ENCODE data around the gene ANP32B.
A peak's percentile ranks its signal among the peaks of the same experiment; 100 is the strongest.

The ANP32B gene

DNA sequence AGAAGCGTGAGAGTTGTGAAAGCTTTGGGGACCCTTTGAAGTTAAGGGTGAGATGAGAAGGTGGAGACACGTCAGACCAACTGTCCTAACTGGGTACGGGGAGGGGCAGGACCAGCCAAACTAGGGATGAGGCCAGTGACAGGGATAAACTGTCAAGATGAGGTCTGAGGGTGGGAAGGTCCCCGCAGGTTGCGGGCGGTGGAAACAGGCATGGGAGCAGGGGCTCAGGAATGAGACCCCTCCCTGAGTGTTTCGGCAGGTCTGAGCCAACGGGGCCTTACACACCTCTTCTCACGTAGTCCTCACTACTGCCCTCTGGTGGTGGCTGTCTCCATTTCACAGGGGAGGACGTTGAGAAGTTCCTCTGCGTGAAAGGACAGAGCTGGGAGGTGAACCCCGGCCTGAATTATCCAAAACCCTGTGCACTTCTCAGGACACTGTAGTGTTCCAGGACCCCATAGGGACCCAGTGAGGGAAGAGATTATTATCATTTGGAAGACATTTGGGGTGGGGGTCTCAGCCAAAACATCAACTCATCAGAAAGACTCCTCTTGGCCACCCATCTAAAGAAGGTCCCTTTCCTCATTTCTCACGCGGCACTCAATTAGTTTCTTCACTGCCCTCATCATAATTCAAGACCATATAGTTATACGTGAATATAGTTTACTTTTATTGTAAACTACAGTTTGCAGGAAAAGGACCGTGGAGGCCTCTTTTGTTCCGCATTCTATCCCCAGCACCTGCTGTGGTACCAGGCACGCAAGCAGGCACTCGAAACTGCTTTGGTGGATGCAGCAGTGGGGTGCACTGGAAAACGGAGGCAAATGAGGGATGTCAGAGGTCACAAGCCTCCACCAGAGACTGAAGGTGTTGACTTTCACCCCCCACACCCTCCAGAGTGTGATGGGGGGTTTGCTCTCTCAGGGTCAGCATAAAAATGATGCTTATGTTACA, 51.7 kb downstream of the ANP32B start:
- DNase-seq = peak; percentile 40 to 55

DNA sequence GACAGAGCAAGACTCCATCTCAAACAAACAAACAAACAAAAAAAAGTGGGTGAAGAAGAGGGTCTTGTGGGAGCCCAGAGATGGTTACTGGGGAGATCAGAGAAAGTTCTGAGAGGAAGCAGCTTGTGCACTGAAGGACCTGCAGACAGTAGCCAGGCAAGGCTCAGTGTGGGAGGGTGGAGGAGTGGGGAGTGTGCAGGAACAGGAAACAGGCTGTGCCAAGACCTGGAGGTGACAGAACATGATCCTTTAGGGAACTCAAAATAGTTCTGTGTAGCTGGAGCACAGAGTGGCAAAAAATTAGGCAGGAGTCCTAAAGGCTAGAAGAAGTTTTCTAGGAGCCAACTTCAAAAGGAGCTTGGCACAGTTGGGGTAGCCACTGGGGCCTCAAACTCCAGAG, 54.2 kb downstream of the ANP32B start:
- DNase-seq = peak in 1 of 2 experiments; percentile 57

DNA sequence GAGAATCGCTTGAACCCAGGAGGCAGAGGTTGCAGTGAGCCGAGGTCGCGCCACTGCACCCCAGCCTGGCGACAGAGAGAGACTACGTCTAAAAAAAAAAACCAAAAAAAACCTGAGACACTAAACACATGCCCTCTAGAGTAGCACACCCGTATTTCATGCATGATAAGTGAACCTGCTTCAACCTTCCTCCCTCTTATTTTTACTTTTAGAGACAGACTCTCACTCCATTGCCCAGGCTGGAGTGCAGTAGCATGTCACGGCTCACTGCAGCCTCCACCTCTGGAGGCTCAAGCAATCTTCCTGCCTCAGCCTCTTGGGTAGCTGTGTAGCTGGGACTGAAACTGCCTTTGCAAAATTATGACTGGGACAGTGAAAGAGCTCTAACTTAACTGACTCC, 55.8 kb downstream of the ANP32B start:
- DNase-seq = no peak

DNA sequence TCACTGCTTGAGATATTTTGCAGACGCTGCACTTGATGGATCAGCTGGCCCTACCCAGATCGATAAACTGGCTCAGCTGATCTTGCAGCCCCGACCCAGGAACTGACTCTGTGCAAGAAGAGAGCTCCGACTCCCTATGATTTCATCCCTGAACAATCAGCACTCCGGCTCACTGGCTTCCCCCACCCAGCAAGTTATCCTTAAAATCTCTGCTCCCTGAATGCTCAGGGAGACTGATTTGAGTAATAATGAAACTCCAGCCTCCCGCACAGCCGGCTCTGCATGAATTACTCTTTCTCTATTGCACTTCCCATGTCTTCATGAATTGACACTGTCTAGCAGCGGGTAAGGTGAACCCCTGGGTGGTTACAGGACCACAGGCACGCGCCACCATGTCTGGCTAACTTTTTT, 56.5 kb downstream of the ANP32B start:
- no peak for DNase-seq

DNA sequence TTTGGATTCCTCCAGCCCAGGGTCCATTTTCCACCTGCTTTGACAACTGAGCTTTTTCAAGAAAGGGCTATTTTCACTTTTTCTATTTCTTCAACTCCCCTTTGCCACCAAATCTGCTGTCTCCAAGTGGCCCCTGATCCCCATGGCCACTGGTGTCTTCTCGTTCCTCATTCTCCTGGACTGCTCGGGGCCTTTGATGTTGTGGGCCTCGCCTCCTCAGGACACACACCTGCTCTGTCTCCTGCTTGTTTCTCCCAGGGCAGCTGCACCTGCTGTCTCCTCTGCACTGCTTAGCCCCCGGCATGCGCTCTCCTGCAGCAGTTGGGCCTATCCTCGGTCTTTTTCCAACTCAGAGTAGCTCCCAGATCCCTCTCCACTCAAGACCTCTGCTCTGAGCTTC, 57.1 kb downstream of the ANP32B start:
- no peak for DNase-seq

DNA sequence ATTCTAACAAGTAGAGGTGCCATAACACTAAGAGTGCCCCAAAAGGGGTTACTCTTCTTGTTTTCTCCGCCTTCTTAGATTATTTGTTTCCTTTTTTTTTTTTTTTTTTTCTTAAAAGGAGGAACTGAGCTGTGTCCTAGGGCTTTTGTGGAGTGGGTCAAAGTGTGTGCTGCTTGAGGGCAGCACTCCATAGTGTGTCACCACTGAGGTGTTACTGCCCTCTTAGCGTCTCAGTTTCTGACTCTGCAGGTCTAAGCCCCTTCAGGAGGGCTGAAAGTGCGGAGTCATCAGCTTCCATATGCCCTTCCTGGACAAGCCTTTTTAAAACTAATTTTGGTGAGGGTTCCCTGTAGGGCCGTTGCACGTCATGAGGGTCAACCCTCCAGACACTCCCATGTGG, 60.8 kb downstream of the ANP32B start:
- DNase-seq = no peak

DNA sequence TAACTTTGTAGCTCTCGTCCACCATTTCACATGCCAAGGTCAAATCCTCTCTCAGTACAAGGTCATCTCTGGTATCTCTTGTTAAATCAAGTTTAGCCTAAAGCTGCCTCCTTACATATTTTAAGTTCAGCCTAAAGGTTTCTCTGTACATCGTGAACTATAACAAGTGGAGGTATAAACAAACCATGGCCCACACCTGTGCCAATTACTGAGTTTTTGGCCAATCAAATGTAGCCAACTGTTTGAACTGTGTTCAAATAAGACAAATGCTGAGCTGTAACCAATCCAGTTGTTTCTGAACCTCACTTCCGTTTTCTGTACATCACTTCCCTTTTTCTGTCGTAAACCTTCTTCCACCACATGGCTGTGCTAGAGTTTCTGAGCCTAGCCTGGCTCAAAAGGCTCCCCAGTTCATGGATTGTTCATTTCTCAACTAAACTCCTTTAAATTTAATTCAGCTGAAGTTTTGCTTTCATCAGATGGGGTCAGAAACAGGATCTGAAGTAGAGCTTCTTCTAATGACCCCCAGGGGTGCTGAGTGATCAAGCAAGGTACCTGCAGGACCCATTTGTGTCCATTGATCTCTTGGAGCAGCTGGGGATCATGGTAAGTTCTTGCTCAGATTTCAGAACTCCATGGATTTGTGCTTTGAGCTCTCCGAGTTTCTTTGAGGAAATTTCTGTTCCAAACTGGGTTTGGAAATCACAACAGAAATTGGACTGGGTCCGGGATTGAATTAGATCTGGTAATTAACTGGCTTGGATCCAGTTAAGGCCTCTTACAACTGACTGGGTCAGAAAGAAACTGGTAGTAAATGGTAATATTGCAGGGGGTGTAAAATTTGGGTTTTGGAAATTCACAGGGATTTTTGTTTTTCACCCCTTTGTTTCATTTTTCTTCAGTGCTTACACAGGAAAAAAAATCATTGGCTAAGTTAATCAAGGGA, 62.4 kb downstream of the ANP32B start:
- DNase-seq = no peak

DNA sequence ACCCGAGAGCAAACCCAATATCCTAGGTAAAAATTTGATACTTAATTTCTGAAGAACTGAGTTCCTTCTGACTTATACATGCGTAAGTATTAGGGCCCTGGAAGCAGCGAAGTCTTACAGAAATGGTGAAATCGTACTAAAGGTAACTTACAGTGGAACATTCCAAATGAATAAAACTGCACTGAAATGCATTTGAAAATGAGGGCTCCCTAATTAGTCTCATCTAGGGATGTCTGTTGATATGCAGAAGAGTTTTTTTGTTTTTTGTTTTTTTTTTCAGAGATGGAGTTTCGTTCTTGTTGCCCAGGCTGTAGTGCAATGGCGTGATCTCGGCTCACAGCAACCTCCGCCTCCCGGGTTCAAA, 63.0 kb downstream of the ANP32B start:
- DNase-seq = no peak

DNA sequence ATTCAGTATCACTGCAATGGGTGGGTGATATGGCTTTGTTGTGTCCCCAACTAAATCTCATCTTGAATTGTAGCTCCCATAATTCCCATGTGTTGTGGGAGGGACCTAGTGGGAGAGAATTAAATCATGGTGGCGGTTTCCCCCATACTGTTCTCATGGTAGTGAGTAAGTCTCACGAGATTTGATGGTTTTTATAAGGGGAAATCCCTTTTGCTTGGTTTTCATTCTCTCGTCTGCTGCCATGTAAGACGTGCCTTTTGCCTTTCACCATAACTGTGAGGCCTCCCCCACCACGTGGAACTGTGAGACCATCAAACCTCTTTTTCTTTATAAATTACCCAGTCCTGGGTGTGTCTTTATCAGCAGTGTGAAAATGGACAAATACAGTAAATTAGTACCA, 63.9 kb downstream of the ANP32B start:
- DNase-seq = no peak

DNA sequence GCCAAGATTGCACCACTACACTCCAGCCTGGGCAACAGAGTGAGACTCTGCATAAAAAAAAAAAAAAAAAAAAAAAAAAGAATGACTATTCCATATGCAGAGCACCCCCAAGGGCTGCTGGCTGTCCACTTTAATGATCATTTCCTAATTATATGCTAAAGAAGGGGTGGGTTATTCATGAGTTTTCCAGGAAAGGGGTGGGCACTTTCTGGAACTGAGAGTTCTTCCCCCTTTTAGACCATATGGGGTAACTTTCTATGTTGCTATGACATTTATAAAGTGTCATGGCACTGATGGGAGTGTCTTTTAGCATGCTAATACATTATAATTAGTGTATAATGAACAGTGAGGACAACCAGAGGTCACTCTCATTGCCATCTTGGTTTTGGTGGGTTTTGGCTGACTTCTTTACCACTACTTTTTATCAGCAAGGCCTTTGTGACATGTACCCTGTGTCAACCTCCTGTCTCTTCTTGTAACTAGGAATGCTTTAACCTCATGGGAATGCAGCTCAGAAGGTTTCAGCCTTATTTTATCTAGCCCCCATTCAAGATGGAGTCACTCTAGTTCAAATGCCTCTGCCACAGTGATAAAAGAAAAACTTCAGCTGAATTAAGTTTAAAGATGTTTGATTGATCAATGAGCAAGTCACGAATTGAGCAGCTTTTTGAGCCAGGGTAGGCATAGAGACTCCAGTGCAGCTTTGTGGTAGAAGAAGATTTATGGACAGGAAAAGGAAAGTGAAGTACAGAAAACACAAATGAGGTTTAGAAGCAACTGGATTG, 66.3 kb downstream of the ANP32B start:
- no peak for DNase-seq

DNA sequence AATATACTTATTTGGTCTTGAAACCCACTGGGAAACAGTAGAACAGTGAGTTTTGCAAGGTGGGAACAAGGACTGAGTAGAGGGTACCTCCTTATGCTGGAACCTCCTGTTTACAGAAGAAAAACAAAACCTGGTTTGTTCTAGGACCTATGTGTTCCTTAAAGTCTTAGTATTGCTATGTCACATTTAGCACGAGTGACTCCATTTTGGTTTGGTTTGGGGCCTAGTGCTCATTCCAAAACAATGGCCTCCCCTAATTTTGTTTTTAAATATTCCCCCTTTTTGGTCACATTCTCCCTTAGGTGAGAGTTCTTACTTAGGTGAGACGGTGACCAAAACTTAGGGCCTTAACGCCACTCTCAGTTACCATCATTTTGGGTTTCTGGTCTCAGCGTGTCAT, 67.2 kb downstream of the ANP32B start:
- no peak for DNase-seq

DNA sequence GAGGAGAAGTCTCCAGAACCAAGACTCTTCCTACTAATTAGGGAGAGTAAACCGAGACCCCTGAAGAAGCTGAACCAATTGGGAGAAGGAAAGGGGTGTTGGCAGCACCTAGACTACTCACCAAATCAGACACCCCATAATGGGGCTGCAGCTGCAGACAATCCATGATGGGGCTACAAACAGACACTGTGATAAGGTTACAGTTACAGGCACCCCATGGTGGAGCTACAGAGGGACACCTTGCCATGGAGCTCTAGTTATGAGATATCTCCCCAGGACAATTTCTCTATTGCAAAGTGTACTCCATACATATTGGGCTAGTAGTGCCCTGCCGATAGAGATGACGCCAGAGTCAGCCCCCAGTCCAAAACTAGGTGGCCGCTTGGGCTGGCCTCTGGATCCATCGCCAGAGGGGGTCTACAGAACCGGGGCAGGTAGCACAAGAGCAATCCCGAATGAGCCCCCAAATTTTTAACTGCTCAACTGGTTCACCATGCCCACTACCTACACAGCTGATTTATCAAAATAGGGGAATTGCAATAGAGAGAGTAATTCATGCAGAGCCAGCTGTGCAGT, 71.3 kb downstream of the ANP32B start:
- no peak for DNase-seq

DNA sequence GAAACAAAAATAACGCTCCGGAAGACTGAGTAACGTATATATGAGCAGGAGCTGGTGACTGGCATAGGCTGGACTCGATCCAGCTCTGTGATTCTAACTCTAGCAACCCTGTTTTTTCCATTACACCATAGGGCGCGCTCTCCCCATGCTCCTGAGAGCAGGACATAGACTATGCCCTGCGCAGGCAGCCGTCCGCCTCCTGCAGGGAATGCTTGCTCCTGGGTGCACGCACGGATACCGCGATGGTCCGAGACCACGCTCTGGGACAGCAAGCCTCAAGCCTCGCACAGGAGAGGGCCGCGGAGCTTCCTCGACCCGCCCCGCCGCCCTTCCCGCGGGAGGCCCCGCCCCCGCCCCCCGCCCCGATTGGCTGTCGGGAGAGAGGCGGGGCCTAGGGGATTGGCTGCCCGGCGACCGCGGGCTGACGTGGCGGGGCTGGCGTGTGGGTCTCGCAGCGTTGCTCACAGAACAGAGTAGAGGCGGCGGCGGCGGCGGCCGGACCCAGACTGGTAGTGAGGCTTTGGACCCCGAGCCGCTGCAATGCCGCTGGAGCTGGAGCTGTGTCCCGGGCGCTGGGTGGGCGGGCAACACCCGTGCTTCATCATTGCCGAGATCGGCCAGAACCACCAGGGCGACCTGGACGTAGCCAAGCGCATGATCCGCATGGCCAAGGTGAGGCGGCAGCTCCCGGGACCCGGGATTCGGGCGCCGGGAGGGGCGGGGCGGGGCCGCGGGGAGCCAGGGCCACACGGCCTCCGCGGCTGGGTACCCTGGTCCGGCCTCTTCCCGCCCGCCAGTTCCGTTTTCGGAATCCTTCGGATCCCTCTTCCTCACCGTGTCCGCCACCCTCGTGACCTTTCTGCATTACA, 73.4 kb downstream of the ANP32B start, which contains the start of gene NANS:
Gene NANS (plus strand): TSS at position 464 of the 869 bp plus-strand sequence. CDS start 77 bp downstream, at position 541.
- DNase-seq = peak; percentile 92 to 95

DNA sequence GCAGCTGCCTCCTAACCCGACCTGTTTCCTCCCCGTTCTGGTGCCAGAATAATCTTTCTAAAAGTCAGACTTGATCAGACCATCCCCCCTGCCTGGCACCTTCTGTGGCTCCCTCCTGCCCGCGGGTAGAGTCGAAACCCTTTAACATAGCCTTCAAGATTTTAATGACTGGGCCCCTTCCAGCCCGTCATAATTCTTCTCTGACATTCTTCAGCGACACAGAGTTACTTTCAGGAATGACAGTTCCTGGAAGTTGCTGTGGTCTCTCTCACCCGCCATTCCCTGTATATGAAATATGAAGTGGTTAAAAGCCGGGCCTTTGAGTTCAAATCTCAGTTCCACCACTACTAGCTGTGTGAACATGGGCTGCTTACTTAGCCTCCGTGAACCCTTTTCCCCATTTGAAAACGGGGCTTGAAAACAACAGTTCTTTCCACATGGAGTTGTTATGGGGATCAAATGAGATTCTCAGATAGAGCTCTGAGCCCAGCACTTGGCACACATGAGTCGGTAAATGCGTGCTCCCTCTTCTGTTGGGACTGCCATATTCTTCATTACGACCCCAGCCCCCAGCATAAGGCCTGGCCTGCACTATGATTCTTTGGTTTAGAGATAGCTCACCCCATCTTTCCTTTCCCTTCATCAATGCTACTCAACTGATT, 74.1 kb downstream of the ANP32B start:
- DNase-seq = peak in 1 of 2 experiments; percentile 55

DNA sequence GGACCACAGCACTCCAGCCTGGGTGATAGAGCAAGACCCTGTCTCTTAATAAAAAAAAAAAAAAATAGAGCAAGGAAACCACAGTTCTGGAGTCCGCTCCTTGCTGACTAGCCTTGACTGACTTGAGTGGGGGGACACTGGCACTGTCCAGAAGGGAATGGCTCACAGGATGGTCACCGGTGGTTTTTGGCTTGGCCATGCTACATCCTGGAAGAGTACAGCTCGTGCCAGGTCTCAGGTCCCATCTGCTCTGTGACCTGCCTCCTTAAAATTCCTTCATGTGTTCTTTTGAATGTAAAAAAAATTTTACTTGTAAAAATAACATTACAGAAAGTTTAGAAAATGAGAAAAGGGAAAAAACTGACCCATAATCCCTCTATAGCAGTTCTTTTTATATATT, 79.0 kb downstream of the ANP32B start:
- DNase-seq = no peak

DNA sequence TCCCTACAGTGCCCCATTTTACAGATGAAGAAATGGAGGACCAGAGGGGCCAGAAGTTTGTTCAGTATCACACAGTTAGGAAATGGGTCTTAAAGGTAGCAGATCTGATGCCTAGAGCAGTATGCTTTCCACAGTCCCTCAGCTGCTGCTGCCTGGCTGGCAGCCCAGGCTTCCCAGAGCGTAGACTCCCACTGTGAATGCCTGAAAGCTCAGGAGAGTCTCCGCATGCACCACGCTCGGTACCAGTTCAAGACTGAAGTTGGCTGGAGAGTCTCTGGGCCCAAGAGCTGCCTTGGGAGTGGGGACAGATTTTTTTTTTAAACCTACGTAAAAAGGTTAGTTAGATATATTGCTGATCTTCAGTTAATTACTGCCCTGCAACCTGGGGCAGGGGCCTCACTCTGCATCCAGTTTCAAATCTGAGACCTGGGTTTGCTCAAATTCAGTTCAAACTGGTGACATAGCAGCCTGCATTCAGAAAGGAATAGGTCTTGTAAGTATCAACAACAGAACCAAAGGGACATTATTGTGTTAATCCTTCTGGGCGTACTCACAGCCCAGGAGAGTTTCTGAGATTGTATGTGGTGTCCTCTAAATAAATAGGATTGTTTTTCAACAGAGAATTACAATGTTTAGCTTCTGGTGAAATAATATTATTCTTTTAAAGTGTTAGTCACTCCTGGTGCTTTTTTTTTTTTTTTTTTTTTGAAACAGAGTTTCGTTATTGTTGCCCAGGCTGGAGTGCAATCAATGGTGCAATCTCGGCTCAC, 81.7 kb downstream of the ANP32B start:
- no peak for DNase-seq
